Measurements from ENCODE around the gene TAS1R3.

The TAS1R3 gene

DNA sequence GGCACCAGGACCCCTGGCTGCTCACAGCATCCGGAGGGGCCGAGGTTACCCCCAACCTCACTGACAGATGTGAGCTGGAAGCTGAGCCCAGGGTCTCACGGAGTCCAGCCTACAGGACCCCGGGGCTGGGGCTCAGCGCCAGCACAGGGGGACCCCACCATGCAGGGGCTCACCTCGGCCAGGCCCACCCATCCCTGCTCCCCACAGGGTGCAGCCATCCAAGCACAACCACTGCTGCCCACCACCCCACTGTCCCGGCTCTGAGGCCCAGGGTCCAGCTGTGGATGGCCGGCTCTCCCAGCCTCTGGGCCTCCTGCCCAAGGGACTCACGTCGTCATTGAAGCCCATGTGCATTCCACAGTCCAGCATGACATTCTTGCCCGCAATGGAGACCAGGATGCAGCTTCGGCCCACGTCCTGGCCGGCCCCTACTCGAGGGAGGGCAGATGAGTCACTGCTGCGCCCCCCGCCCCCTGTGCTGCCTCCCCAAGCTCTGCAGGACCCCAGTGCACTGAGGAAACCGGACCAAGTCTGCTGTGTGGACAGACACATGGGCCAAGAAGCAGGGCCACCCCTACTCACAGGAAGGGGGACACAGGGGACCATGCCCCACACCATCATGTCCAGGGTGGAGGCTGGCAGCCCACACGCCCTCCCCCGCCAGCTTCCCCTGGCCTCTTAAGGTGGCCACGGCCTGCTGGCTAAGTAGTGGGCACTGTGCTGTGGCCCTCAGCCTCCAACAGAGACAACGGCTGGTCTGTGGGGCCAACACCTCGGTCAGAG, 10.2 kb upstream of the TAS1R3 start:
- CTCF ChIA-PET = no interaction called here
- POLR2A ChIA-PET = interaction anchor here (0.8 kb wide), 1 partner anchor 10 kb away, joined by 3 read pairs; no protein-coding TSS in a partner anchor
- TF ChIP-seq, protein P1, sequence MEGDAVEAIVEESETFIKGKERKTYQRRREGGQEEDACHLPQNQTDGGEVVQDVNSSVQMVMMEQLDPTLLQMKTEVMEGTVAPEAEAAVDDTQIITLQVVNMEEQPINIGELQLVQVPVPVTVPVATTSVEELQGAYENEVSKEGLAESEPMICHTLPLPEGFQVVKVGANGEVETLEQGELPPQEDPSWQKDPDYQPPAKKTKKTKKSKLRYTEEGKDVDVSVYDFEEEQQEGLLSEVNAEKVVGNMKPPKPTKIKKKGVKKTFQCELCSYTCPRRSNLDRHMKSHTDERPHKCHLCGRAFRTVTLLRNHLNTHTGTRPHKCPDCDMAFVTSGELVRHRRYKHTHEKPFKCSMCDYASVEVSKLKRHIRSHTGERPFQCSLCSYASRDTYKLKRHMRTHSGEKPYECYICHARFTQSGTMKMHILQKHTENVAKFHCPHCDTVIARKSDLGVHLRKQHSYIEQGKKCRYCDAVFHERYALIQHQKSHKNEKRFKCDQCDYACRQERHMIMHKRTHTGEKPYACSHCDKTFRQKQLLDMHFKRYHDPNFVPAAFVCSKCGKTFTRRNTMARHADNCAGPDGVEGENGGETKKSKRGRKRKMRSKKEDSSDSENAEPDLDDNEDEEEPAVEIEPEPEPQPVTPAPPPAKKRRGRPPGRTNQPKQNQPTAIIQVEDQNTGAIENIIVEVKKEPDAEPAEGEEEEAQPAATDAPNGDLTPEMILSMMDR (IDR thresholded peaks at IDR 0.05; ENCODE audit: insufficient read depth, low read length, missing control alignments) = no peak
- no peak overlapping the region for H3K4me3 ChIP-seq (ENCODE audit: low read depth, low read length)
- no peak for DNase-seq (ENCODE audit: low read depth, low spot score)

DNA sequence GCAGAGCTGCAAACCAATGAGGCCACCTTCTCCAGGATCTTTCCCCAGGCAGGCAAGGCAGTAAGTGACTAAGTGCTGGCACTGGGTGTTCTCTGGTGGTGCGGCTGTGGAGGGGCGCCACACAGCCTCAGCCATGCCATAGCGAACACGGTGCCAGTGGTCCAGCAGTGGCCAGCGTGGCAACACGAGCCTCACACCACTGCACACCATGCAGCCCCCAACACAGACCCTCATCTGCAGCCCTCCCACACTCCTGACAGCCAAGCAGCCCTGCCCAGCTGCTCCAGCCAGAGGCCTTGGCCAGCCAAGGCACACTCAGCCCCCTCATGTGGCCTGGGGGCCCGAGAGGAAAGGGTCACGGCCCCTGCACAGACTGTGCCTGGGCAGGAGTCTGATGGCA, 9.6 kb upstream of the TAS1R3 start:
- TF ChIP-seq, protein P1 (IDR thresholded peaks at IDR 0.05; ENCODE audit: insufficient read depth, low read length, missing control alignments) = no peak
- POLR2A ChIA-PET = no interaction called here
- H3K4me3 ChIP-seq (ENCODE audit: low read depth, low read length) = no peak overlapping the region
- DNase-seq (ENCODE audit: low read depth, low spot score) = no peak
- CTCF ChIA-PET = no interaction called here

- CTCF ChIA-PET = no interaction called here
- TF ChIP-seq, protein P1 (IDR thresholded peaks at IDR 0.05; ENCODE audit: insufficient read depth, low read length, missing control alignments) = no peak
- POLR2A ChIA-PET = no interaction called here
- no peak for DNase-seq (ENCODE audit: low read depth, low spot score)
- H3K4me3 ChIP-seq (ENCODE audit: low read depth, low read length) = no peak overlapping the region
These were observed 8.7 kb upstream of the TAS1R3 start for GRCh38 chr1:1322418-1322817.

DNA sequence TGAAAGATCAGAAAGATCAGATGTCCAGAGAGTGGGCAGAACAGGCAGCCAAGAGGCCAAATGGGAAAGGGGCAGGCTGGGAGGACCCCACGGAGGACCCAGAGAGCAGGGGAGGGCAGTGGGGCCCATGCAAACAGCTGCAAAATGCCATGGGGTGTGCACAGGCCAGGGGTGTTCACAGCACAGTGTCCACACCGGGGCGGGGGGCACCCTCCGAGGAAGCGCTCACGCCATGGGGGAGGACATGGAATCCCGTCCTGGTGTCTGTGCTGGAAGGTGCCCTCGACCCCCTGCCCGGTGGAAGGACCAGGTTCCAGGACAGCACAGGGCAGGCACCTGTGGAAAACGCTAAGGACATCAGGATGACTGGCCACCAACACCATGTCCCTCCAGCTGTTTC, 8.1 kb upstream of the TAS1R3 start:
- H3K4me3 ChIP-seq (ENCODE audit: low read depth, low read length) = peak overlapping the region; percentile 15; the same call in 1 of the 2 replicates
- ChIA-PET CTCF (interaction anchor here (0.7 kb wide), 1 partner anchor 17 kb away, joined by 3 read pairs; no protein-coding TSS in a partner anchor), POLR2A (no interaction called here)
- no peak for DNase-seq (ENCODE audit: low read depth, low spot score)
- TF ChIP-seq, protein P1 (IDR thresholded peaks at IDR 0.05; ENCODE audit: insufficient read depth, low read length, missing control alignments) = no peak

GRCh38 chr1:1324084-1324523, 7.0 kb upstream of the TAS1R3 start:
- TF ChIP-seq, protein P1 (IDR thresholded peaks at IDR 0.05; ENCODE audit: insufficient read depth, low read length, missing control alignments) = no peak
- POLR2A ChIA-PET = no interaction called here
- peak overlapping the region; percentile 83 for H3K4me3 ChIP-seq (ENCODE audit: low read depth, low read length)
- no peak for DNase-seq (ENCODE audit: low read depth, low spot score)
- CTCF ChIA-PET = no interaction called here

GRCh38 chr1:1324524-1325287, 6.4 kb upstream of the TAS1R3 start, which contains the start of the genes CPTP and INTS11:
Gene CPTP (plus strand): TSS chr1:1324802. CDS start chr1:1326911, 2,109 bp downstream.
Gene INTS11 (minus strand): TSS chr1:1324660. CDS start chr1:1324608, 52 bp downstream.
- POLR2A ChIA-PET = no interaction called here
- no peak for DNase-seq (ENCODE audit: low read depth, low spot score)
- CTCF ChIA-PET = interaction anchor here (1.1 to 2.7 kb wide), 2 partner anchors 20 to 47 kb away, joined by 4 to 12 read pairs; no protein-coding TSS in a partner anchor
- peak within 1 kb of the TSS; percentile 86 for H3K4me3 ChIP-seq (ENCODE audit: low read depth, low read length)
- TF ChIP-seq, protein P1 (IDR thresholded peaks at IDR 0.05; ENCODE audit: insufficient read depth, low read length, missing control alignments) = no peak

Data from AG04449 (cell line).